A673 (cell line): Measurements from ENCODE around the gene RASGRF1. TPM values are rescaled to one million over a fixed set of nuclear protein-coding genes. Genes with fewer than 3 reads are reported as not detected.
"Not testable (repeated sequence)": the region's sequence is repeated elsewhere in the genome, so short reads cannot be mapped to it uniquely, and the experiment has no call there.

Experiments used
- BruUV-seq: library from RNA; stranded (reverse); fragments of 400-500 nt; replicated peaks from 2 replicates; lab custom pipeline; 2021; lab: Mats Ljungman, UMichigan
- CTCF ChIA-PET: fragments of 300-600 bp; sonication (Branson Sonifier 250); formaldehyde crosslinking; loops from one replicate; lab custom pipeline; 2022; ENCODE audit warnings: antibody characterized with exemption; lab: Charles Lee
- POLR2A ChIA-PET: fragments of 300-600 bp; sonication (Branson Sonifier 250); formaldehyde crosslinking; loops from one replicate; lab custom pipeline; 2022; ENCODE audit warnings: antibody characterized with exemption; ENCODE audit not compliant: low non-redundant PET; lab: Charles Lee
- DNase-seq: peaks from one replicate; pipeline ENCODE4 v3.0.0-alpha.2; 2015; ENCODE audit warnings: low spot score
- H3K27ac ChIP-seq: fragments of 200-600 bp; sonication (generic); 2 replicates; pipeline ENCODE4 v1.5.1; 2016; ENCODE audit warnings: mixed run types, low read depth, mild to moderate bottlenecking, mixed read lengths, antibody characterized with exemption, low read length; ENCODE audit not compliant: poor library complexity, severe bottlenecking
- H3K27me3 ChIP-seq: fragments of 200-600 bp; sonication (generic); replicated peaks from 2 replicates; pipeline ENCODE4 v1.6.1; 2017; ENCODE audit warnings: mixed run types, low read depth, mild to moderate bottlenecking, mixed read lengths, antibody characterized with exemption, low read length; ENCODE audit not compliant: insufficient read depth, poor library complexity
- H3K36me3 ChIP-seq: fragments of 200-600 bp; sonication (generic); 2 replicates; pipeline ENCODE4 v1.6.1; 2016; ENCODE audit warnings: mixed run types, mild to moderate bottlenecking, mixed read lengths, antibody characterized with exemption, low read length; ENCODE audit not compliant: insufficient read depth, poor library complexity, severe bottlenecking
- H3K4me1 ChIP-seq: fragments of 200-600 bp; sonication (generic); 2 replicates; pipeline ENCODE4 v1.6.1; 2017; ENCODE audit warnings: mixed run types, mild to moderate bottlenecking, mixed read lengths, antibody characterized with exemption, low read length; ENCODE audit not compliant: insufficient read depth, poor library complexity, severe bottlenecking
- H3K4me3 ChIP-seq: fragments of 200-600 bp; sonication (generic); 2 replicates; pipeline ENCODE4 v1.5.1; 2016; ENCODE audit warnings: low read depth, mixed run types, mild to moderate bottlenecking, mixed read lengths, low read length; ENCODE audit not compliant: poor library complexity, severe bottlenecking
- H3K9me3 ChIP-seq: fragments of 200-600 bp; sonication (generic); 2 replicates; pipeline ENCODE4 v1.6.1; 2016; ENCODE audit warnings: mixed run types, low read depth, mild to moderate bottlenecking, mixed read lengths, antibody characterized with exemption, low read length; ENCODE audit not compliant: poor library complexity, severe bottlenecking
- CTCF ChIP-seq: fragments of 300-800, 200-600 bp; sonication (generic); conservative IDR thresholded peaks from 2 replicates; pipeline ENCODE4 v1.5.1; 2017; ENCODE audit warnings: low read depth, mild to moderate bottlenecking, antibody characterized with exemption, low read length, moderate library complexity, mixed read lengths
- EZH2 ChIP-seq: fragments of 200-600 bp; sonication (generic); IDR thresholded peaks from 2 replicates; pipeline ENCODE4 v1.6.1; 2017; ENCODE audit warnings: borderline replicate concordance, low read depth, mild to moderate bottlenecking, mixed read lengths, antibody characterized with exemption, low read length; ENCODE audit not compliant: poor library complexity, severe bottlenecking
- intact Hi-C: fragments of 100-400 bp; cut with micrococcal nuclease; formaldehyde crosslinking; loops from one replicate; pipeline ENCODE4 v1.10.0; 2022; ENCODE audit not compliant: unreplicated experiment
- total RNA-seq: library from RNA; stranded (reverse); gene quantifications from 2 replicates; pipeline ENCODE4 v1.2.3, GENCODE V29; 2021

RASGRF1 gene
- total RNA-seq, 1 experiment from 2014 or later: 0.73 TPM

DNA sequence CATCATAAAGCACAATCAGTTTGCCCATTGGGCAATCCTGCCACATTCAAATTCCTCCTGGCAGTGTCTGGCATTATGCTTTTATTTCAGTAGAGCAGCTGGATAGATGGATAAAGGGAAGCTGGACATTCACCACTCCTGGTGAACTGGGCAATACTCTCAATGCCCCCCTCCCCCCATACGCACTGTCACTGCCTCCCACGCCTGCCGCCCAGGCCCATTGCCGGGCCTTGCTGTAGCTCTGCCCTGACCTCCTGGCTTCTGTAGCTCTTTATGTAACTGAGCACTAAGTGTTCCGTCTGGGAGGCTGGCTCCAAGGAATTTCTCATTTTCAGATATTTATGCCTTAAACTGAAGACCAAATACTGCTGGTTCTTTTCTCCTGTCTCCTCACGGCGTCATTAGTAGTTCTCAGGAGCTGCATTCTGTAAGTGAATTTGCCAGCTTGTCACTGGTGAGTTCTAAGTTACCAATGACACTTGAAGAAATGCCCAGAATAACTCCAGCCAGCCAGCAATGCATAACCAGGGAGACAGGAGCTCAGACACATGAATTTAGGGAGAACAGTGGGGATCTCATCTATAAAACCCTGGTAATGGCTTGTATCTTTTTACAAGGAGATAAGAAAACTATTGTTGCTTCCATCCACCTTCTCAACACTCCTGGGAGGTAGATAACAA, 25.5 kb upstream of the RASGRF1 start:
- no peaks in the 10 kb centered on the region for H3K36me3 ChIP-seq
- TF ChIP-seq CTCF: no peak
- TF ChIP-seq EZH2: no peak
- no peak for DNase-seq
- no peaks in the 10 kb centered on the region for H3K4me1 ChIP-seq
- ChIA-PET CTCF (no interaction called here), POLR2A (no interaction called here)
- intact Hi-C loops: no loop called here
- H3K27ac ChIP-seq: no peak overlapping the region
- H3K4me3 ChIP-seq: no peak overlapping the region
- peaks cover 7% of the 10 kb centered on the region for H3K27me3 ChIP-seq
- H3K9me3 ChIP-seq: no peaks in the 10 kb centered on the region
- BruUV-seq: no TSS peak

DNA sequence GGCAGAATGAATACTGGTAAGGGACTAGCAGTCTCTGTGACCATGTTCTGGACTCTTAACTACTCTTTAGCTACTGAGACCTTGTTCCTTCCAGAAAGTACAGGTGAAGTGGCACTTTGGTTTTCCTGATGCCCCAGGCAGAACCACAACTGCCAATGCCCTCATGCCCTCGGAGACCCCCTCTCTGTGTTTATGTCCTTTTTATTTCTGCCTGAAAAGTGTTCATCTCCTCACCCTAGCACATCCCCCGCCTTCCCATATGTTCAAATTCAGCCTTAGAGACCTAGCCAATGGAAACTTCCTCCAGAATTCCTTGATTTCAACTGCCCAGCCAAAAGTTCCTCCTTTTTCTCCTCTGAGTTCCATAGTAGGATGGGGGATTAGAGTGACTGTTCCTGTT, 23.3 kb upstream of the RASGRF1 start:
- no peak overlapping the region for H3K4me3 ChIP-seq
- no peak overlapping the region for H3K27ac ChIP-seq
- no peaks in the 10 kb centered on the region for H3K4me1 ChIP-seq
- H3K27me3 ChIP-seq: peaks cover 15% of the 10 kb centered on the region
- H3K36me3 ChIP-seq: no peaks in the 10 kb centered on the region
- BruUV-seq: no TSS peak
- no peak for DNase-seq
- no peaks in the 10 kb centered on the region for H3K9me3 ChIP-seq
- CTCF ChIA-PET: no interaction called here
- POLR2A ChIA-PET: no interaction called here
- TF ChIP-seq EZH2: no peak
- TF ChIP-seq CTCF: no peak
- intact Hi-C loops: no loop called here

GRCh38 chr15:79111404-79111803, 20.8 kb upstream of the RASGRF1 start:
- H3K9me3 ChIP-seq, H3K4me1 ChIP-seq, POLR2A ChIA-PET, intact Hi-C loops, H3K4me3 ChIP-seq, H3K36me3 ChIP-seq, BruUV-seq, H3K27ac ChIP-seq, CTCF ChIA-PET, DNase-seq: not testable (repeated sequence)
- peaks cover 38% of the 10 kb centered on the region for H3K27me3 ChIP-seq

GRCh38 chr15:79105141-79105540, 14.6 kb upstream of the RASGRF1 start:
- BruUV-seq: no TSS peak
- H3K27ac ChIP-seq: no peak overlapping the region
- no peak for TF ChIP-seq CTCF
- TF ChIP-seq EZH2: no peak
- no peak for DNase-seq
- no peak overlapping the region for H3K4me3 ChIP-seq
- intact Hi-C loops: no loop called here
- no peaks in the 10 kb centered on the region for H3K9me3 ChIP-seq
- ChIA-PET POLR2A (no interaction called here), CTCF (no interaction called here)
- peaks cover 3% of the 10 kb centered on the region for H3K4me1 ChIP-seq
- H3K36me3 ChIP-seq: no peaks in the 10 kb centered on the region
- peaks cover 56% of the 10 kb centered on the region for H3K27me3 ChIP-seq
